H9 (cell line): ENCODE data around the gene CLTCL1. TPM values are rescaled to one million over a fixed set of nuclear protein-coding genes. Genes with fewer than 3 reads are reported as not detected.
A peak's percentile ranks its signal among the peaks of the same experiment; 100 is the strongest.

Source experiments
- DNase-seq: peaks from one replicate; pipeline ENCODE4 v3.0.0-alpha.2; 2017
- H2AFZ ChIP-seq: one replicate; pipeline ENCODE4 v1.6.1; 2013; ENCODE audit warnings: mild to moderate bottlenecking, low read length, control low read depth, moderate library complexity
- H2AK5ac ChIP-seq: 2 replicates; pipeline ENCODE4 v1.6.1; 2013; ENCODE audit warnings: low read length, control low read depth, mixed read lengths; ENCODE audit not compliant: insufficient read length
- H2BK120ac ChIP-seq: one replicate; pipeline ENCODE4 v1.6.1; 2013; ENCODE audit warnings: low read depth, mild to moderate bottlenecking, low read length, control low read depth, inconsistent platforms; ENCODE audit not compliant: poor library complexity, severe bottlenecking
- H2BK12ac ChIP-seq: 2 replicates; pipeline ENCODE4 v1.6.1; 2013; ENCODE audit warnings: low read length, control low read depth, mixed read lengths, low read depth; ENCODE audit not compliant: insufficient read length
- H2BK15ac ChIP-seq: 2 replicates; pipeline ENCODE4 v1.6.1; 2013; ENCODE audit warnings: low read depth, low read length, control low read depth
- H2BK20ac ChIP-seq: one replicate; pipeline ENCODE4 v1.6.1; 2013; ENCODE audit warnings: low read depth, mild to moderate bottlenecking, low read length, control low read depth, inconsistent platforms; ENCODE audit not compliant: poor library complexity, severe bottlenecking
- H2BK5ac ChIP-seq: 2 replicates; pipeline ENCODE4 v1.6.1; 2013; ENCODE audit warnings: low read length, control low read depth, mixed read lengths; ENCODE audit not compliant: insufficient read length
- H3K14ac ChIP-seq: 2 replicates; pipeline ENCODE4 v1.6.1; 2013; ENCODE audit warnings: low read length, control low read depth; ENCODE audit not compliant: insufficient read depth
- H3K18ac ChIP-seq: 2 replicates; pipeline ENCODE4 v1.6.1; 2013; ENCODE audit warnings: low read depth, mild to moderate bottlenecking, mixed read lengths, low read length, control low read depth; ENCODE audit not compliant: insufficient read length
- H3K23ac ChIP-seq: 2 replicates; pipeline ENCODE4 v1.6.1; 2013; ENCODE audit warnings: low read length, control low read depth, mixed read lengths, low read depth; ENCODE audit not compliant: insufficient read length
- H3K23me2 ChIP-seq: 2 replicates; pipeline ENCODE4 v1.6.1; 2013; ENCODE audit warnings: low read depth, mild to moderate bottlenecking, mixed read lengths, low read length, control low read depth; ENCODE audit not compliant: insufficient read length, poor library complexity, severe bottlenecking
- H3K27ac ChIP-seq: 2 replicates; pipeline ENCODE4 v1.5.1; 2013; ENCODE audit warnings: low read length, control low read depth, mixed read lengths, low read depth; ENCODE audit not compliant: insufficient read length
- H3K27me3 ChIP-seq: 2 replicates; pipeline ENCODE4 v1.6.1; 2013; ENCODE audit warnings: low read length, control low read depth, inconsistent platforms; ENCODE audit not compliant: insufficient read depth
- H3K4ac ChIP-seq: 2 replicates; pipeline ENCODE4 v1.6.1; 2013; ENCODE audit warnings: low read depth, mild to moderate bottlenecking, control low read depth, inconsistent platforms, low read length, moderate library complexity
- H3K4me1 ChIP-seq: 2 replicates; pipeline ENCODE4 v1.6.1; 2013; ENCODE audit warnings: low read length, control low read depth, inconsistent platforms; ENCODE audit not compliant: insufficient read depth
- H3K4me2 ChIP-seq: 2 replicates; pipeline ENCODE4 v1.6.1; 2013; ENCODE audit warnings: low read length, control low read depth, mixed read lengths; ENCODE audit not compliant: insufficient read length, insufficient read depth
- H3K56ac ChIP-seq: 2 replicates; pipeline ENCODE4 v1.6.1; 2013; ENCODE audit warnings: low read depth, mild to moderate bottlenecking, mixed read lengths, low read length, control low read depth; ENCODE audit not compliant: insufficient read length
- H3K79me1 ChIP-seq: 2 replicates; pipeline ENCODE4 v1.6.1; 2013; ENCODE audit warnings: low read depth, mild to moderate bottlenecking, moderate library complexity, low read length, control low read depth, inconsistent platforms; ENCODE audit not compliant: insufficient read depth, poor library complexity, severe bottlenecking
- H3K79me2 ChIP-seq: 2 replicates; pipeline ENCODE4 v1.6.1; 2013; ENCODE audit warnings: low read length, control low read depth, inconsistent platforms; ENCODE audit not compliant: insufficient read depth
- H3K9ac ChIP-seq: 2 replicates; pipeline ENCODE4 v1.6.1; 2013; ENCODE audit warnings: low read length, control low read depth, mixed read lengths; ENCODE audit not compliant: insufficient read length; ENCODE audit errors: extremely low read depth
- H3K9me3 ChIP-seq: one replicate; pipeline ENCODE4 v1.6.1; 2013; ENCODE audit warnings: low read depth, low read length, inconsistent platforms; ENCODE audit not compliant: control insufficient read depth
- H3T11ph ChIP-seq: one replicate; pipeline ENCODE4 v1.6.1; 2013; ENCODE audit warnings: mild to moderate bottlenecking, low read length, control low read depth, inconsistent platforms
- H4K20me1 ChIP-seq: one replicate; pipeline ENCODE4 v1.6.1; 2013; ENCODE audit not compliant: control insufficient read depth, insufficient read length, insufficient read depth
- H4K5ac ChIP-seq: 2 replicates; pipeline ENCODE4 v1.6.1; 2013; ENCODE audit warnings: low read depth, mild to moderate bottlenecking, mixed read lengths, low read length, control low read depth; ENCODE audit not compliant: insufficient read length
- H4K8ac ChIP-seq: replicated peaks from 2 replicates; pipeline ENCODE4 v1.6.1; 2013; ENCODE audit warnings: low read length, control low read depth, mixed read lengths, low read depth; ENCODE audit not compliant: insufficient read length
- H4K91ac ChIP-seq: 2 replicates; pipeline ENCODE4 v1.6.1; 2013; ENCODE audit warnings: low read depth, mild to moderate bottlenecking, moderate library complexity, mixed read lengths, low read length, control low read depth; ENCODE audit not compliant: insufficient read length
- H3K27ac Mint-ChIP-seq, 3 experiments: 2 replicates in 2 of 3; 3 replicates in 1 of 3; pipeline ENCODE4 v1.8.0; 2020 to 2021; ENCODE audit warnings: mixed read lengths in 3 of 3, mild to moderate bottlenecking in 1 of 3, moderate library complexity in 1 of 3
- H3K27me3 Mint-ChIP-seq: 2 replicates; pipeline ENCODE4 v1.8.0; 2021; ENCODE audit warnings: low read depth, mild to moderate bottlenecking, moderate library complexity, mixed read lengths
- H3K36me3 Mint-ChIP-seq, 3 experiments: 2 replicates in 2 of 3; 3 replicates in 1 of 3; pipeline ENCODE4 v1.8.0; 2020 to 2021; ENCODE audit warnings: low read depth in 3 of 3, mixed read lengths in 3 of 3; ENCODE audit not compliant: insufficient read depth in 1 of 3
- H3K4me1 Mint-ChIP-seq, 2 experiments: 2 replicates each; pipeline ENCODE4 v1.8.0; 2020; ENCODE audit warnings: mixed read lengths in 2 of 2
- H3K4me3 Mint-ChIP-seq, 2 experiments: 2 replicates in 1 of 2; 3 replicates in 1 of 2; pipeline ENCODE4 v1.8.0; 2020 to 2021; ENCODE audit warnings: mild to moderate bottlenecking in 2 of 2, mixed read lengths in 2 of 2, moderate library complexity in 1 of 2
- H3K9me3 Mint-ChIP-seq, 2 experiments: 2 replicates in 1 of 2; 3 replicates in 1 of 2; pipeline ENCODE4 v1.8.0; 2020; ENCODE audit warnings: mild to moderate bottlenecking in 2 of 2, mixed read lengths in 2 of 2, moderate library complexity in 1 of 2
- WGBS: extraction: QIAGEN DNeasy Blood & Tissue Kit; methylation state at CpG from one replicate; pipeline ENCODE4 v1.1.7; 2013; ENCODE audit warnings: missing lambda C conversion rate, low lambda C conversion rate, mixed read lengths; ENCODE audit not compliant: insufficient read length; ENCODE audit errors: extremely low coverage; 5-methylcytosine and 5-hydroxymethylcytosine counted together
- total RNA-seq: library from RNA; stranded (reverse); gene quantifications from 2 replicates; pipeline ENCODE4 v1.2.1, GENCODE V29; 2021
- TF ChIP-seq, protein P1 (sequence below): fragments of 200-600 bp; sonication (generic); conservative IDR thresholded peaks from 3 replicates; pipeline ENCODE4 v1.8.0; 2021; ENCODE audit warnings: antibody characterized with exemption, mild to moderate bottlenecking

The CLTCL1 gene
- total RNA-seq, 1 experiment from 2014 or later = 11.1 TPM

DNA sequence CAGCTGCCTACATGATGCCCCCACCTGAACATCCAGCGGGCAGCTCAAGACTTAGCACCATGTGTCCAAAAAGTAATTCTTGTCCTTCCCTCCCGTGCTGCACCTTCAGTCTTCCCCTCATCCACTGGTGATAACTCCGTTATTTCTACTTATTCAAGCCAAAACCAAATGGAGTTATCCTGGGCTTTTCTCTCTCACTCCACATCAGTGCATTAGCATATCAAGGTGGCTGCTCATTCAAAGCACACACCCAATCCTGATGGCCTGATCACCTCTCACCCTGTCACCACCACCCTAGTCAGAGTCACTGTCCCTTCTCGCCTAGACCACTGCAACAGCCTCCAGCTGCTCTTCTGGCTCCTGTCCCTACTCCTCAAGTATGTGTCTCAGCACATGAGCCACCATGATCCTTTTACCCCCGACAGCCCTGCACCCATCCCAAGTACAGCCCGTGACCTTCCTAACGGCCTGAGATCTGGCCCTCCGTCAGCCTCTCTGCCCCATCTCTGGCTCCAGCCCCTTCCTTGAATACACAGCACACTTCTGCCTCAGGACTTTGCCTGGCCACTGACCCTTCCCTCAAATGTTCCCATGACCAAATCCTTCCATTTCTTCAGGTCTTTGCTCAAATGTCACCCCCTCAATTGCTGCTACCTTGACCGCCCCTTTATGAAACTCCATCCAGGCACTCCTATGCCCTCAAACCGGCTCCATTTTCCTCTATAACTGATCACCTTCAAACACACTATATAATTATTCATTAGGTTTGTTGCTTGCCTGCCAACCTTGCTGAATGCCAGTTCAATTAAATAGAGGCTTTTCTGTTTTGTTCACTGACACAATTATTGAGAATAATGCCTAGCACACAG lies 93.3 kb downstream of the CLTCL1 start:
- no peaks in the 10 kb centered on the region for H3K27me3 ChIP-seq
- DNase-seq = no peak
- Mint-ChIP-seq H3K4me1 (peaks cover 7 to 10% of the 10 kb centered on the region in 2 experiments), H3K27ac (peak overlapping the region in 2 of 3 experiments; percentile 9 to 41; a peak in 4 of 7 replicates), H3K9me3 (no peaks in the 10 kb centered on the region; a peak in 1 of 5 replicates), H3K36me3 (peaks cover 23 to 54% (median 45%) of the 10 kb centered on the region in 3 experiments; a peak in 6 of 7 replicates), H3K4me3 (no peak overlapping the region), H3K27me3 (no peaks in the 10 kb centered on the region)
- no peak overlapping the region for H4K91ac ChIP-seq
- no peaks in the 10 kb centered on the region for H3K79me1 ChIP-seq
- no peak overlapping the region for H4K5ac ChIP-seq
- H3K4me2 ChIP-seq = no peak overlapping the region
- H3K9ac ChIP-seq = no peak overlapping the region
- no peak overlapping the region for H2BK12ac ChIP-seq
- no peak overlapping the region for H3K4ac ChIP-seq
- H3K27ac ChIP-seq = no peak overlapping the region
- H2AFZ ChIP-seq = no peak overlapping the region
- H3K9me3 ChIP-seq = no peaks in the 10 kb centered on the region
- WGBS = no CpG with 5 or more reads among the region's 10 CpGs
- H3K18ac ChIP-seq = no peak overlapping the region
- H3K56ac ChIP-seq = no peak overlapping the region
- H2AK5ac ChIP-seq = no peak overlapping the region
- H3K4me1 ChIP-seq = no peaks in the 10 kb centered on the region
- H3K23ac ChIP-seq = no peak overlapping the region
- TF ChIP-seq, protein P1, sequence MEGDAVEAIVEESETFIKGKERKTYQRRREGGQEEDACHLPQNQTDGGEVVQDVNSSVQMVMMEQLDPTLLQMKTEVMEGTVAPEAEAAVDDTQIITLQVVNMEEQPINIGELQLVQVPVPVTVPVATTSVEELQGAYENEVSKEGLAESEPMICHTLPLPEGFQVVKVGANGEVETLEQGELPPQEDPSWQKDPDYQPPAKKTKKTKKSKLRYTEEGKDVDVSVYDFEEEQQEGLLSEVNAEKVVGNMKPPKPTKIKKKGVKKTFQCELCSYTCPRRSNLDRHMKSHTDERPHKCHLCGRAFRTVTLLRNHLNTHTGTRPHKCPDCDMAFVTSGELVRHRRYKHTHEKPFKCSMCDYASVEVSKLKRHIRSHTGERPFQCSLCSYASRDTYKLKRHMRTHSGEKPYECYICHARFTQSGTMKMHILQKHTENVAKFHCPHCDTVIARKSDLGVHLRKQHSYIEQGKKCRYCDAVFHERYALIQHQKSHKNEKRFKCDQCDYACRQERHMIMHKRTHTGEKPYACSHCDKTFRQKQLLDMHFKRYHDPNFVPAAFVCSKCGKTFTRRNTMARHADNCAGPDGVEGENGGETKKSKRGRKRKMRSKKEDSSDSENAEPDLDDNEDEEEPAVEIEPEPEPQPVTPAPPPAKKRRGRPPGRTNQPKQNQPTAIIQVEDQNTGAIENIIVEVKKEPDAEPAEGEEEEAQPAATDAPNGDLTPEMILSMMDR = no peak
- H3K23me2 ChIP-seq = no peaks in the 10 kb centered on the region
- H3K14ac ChIP-seq = no peak overlapping the region
- H4K20me1 ChIP-seq = no peaks in the 10 kb centered on the region
- no peaks in the 10 kb centered on the region for H3K79me2 ChIP-seq
- H2BK15ac ChIP-seq = no peak overlapping the region
- H2BK5ac ChIP-seq = no peak overlapping the region
- H3T11ph ChIP-seq = no peak overlapping the region
- H4K8ac ChIP-seq = no peak overlapping the region
- H2BK120ac ChIP-seq = no peak overlapping the region
- H2BK20ac ChIP-seq = no peak overlapping the region
